Loucy (cell line): Measurements from ENCODE around the gene SLC34A3.

Experiments used
- H2AFZ ChIP-seq: fragments of 200-600 bp; sonication (generic); 2 replicates; pipeline ENCODE4 v1.6.0; 2016; ENCODE audit warnings: antibody characterized with exemption, mild to moderate bottlenecking, low read length, moderate library complexity
- H3F3A ChIP-seq: fragments of 200-600 bp; 2 replicates; pipeline ENCODE4 v1.6.0; 2016; ENCODE audit warnings: antibody characterized with exemption, low read depth, mild to moderate bottlenecking
- H3K27me3 ChIP-seq: fragments of 200-600 bp; sonication (generic); 2 replicates; pipeline ENCODE4 v1.6.1; 2014; ENCODE audit warnings: low read length, mild to moderate bottlenecking; ENCODE audit not compliant: insufficient read depth, poor library complexity, severe bottlenecking
- H3K36me3 ChIP-seq: fragments of 200-600 bp; sonication (generic); 2 replicates; pipeline ENCODE4 v1.6.1; 2016; ENCODE audit warnings: low read length; ENCODE audit not compliant: insufficient read depth
- H3K4me1 ChIP-seq: fragments of 200-600 bp; sonication (generic); 2 replicates; pipeline ENCODE4 v1.5.1; 2014; ENCODE audit warnings: low read length, mild to moderate bottlenecking; ENCODE audit not compliant: insufficient read depth, poor library complexity, severe bottlenecking
- H3K4me2 ChIP-seq: fragments of 200-600 bp; sonication (generic); 2 replicates; pipeline ENCODE4 v1.6.0; 2014; ENCODE audit warnings: antibody characterized with exemption, low read length, low read depth, mild to moderate bottlenecking; ENCODE audit not compliant: poor library complexity, severe bottlenecking
- H3K4me3 ChIP-seq: fragments of 200-600 bp; sonication (generic); 2 replicates; pipeline ENCODE4 v1.5.1; 2014; ENCODE audit warnings: low read length, mild to moderate bottlenecking, mixed read lengths; ENCODE audit not compliant: poor library complexity, severe bottlenecking
- H3K79me2 ChIP-seq: fragments of 200-600 bp; sonication (generic); 2 replicates; pipeline ENCODE4 v1.6.1; 2014; ENCODE audit warnings: low read length; ENCODE audit not compliant: insufficient read depth
- H3K9ac ChIP-seq: fragments of 200-600 bp; sonication (generic); 2 replicates; pipeline ENCODE4 v1.6.0; 2014; ENCODE audit warnings: mild to moderate bottlenecking, low read depth, low read length, moderate library complexity; ENCODE audit not compliant: poor library complexity, severe bottlenecking
- H3K9me2 ChIP-seq: fragments of 200-600 bp; sonication (generic); replicated peaks from 2 replicates; pipeline ENCODE4 v1.6.1; 2016; ENCODE audit warnings: low read depth, low read length, mixed read lengths
- H3K9me3 ChIP-seq: fragments of 200-600 bp; sonication (generic); 2 replicates; pipeline ENCODE4 v1.6.1; 2014; ENCODE audit warnings: mild to moderate bottlenecking, antibody characterized with exemption, low read length, low read depth; ENCODE audit not compliant: insufficient read depth
- H4K20me1 ChIP-seq: fragments of 200-600 bp; sonication (generic); 2 replicates; pipeline ENCODE4 v1.6.0; 2014; ENCODE audit warnings: antibody characterized with exemption, low read length, mild to moderate bottlenecking; ENCODE audit not compliant: insufficient read depth, poor library complexity, severe bottlenecking
- EZH2phosphoT487 ChIP-seq: fragments of 200-600 bp; IDR thresholded peaks from 2 replicates; pipeline ENCODE4 v1.6.1; 2018; ENCODE audit warnings: antibody characterized with exemption, mild to moderate bottlenecking, moderate library complexity, borderline replicate concordance
- TF ChIP-seq, protein P1 (sequence below): fragments of 200-600 bp; sonication (generic); conservative IDR thresholded peaks from 2 replicates; pipeline ENCODE4 v1.5.1; 2014; ENCODE audit warnings: mild to moderate bottlenecking, antibody characterized with exemption, low read length

Gene SLC34A3

DNA sequence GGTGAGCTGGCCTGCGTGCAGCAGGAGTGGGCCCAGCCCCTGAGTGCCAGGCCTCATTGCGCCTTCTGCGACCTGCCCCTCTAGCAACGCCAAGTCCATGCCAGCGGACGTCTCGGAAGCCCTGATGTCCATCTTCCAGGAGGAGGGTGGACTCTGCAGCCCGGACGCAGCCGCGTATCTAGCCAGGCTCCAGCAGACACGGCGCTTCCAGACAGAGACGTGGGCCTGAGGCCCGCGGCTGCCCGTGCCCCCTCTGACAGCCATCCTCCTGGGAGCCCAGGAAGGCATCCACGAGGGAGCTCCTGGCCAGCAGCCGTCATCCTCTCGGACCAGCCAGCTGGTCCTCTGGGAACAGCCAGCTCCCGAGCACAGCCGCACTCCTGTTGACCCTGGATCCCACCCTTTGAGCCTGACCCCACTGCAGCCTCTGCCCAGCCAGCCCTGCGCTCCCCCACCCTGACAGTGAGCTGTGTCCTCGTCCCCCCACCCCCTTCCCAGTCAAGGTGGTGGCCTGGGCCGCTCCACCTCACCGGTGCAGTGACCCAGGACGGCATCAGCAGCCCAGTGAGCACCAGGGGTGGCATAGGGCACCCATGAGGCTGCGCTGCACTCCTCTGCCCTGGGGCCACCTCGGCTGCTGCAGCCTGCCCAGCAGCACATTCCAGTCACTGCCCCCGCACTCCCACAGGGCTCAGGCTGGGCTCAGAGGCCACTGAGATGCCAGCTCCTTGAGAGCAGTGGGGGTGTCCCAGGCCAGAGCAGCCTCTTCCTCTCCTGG, 14.3 kb upstream of the SLC34A3 start:
- no peaks in the 10 kb centered on the region for H3K4me1 ChIP-seq
- no peaks in the 10 kb centered on the region for H3F3A ChIP-seq
- H3K4me2 ChIP-seq: no peak overlapping the region
- H4K20me1 ChIP-seq: no peaks in the 10 kb centered on the region
- no peaks in the 10 kb centered on the region for H3K9me3 ChIP-seq
- no peaks in the 10 kb centered on the region for H3K27me3 ChIP-seq
- no peaks in the 10 kb centered on the region for H3K9me2 ChIP-seq
- TF ChIP-seq, protein P1, sequence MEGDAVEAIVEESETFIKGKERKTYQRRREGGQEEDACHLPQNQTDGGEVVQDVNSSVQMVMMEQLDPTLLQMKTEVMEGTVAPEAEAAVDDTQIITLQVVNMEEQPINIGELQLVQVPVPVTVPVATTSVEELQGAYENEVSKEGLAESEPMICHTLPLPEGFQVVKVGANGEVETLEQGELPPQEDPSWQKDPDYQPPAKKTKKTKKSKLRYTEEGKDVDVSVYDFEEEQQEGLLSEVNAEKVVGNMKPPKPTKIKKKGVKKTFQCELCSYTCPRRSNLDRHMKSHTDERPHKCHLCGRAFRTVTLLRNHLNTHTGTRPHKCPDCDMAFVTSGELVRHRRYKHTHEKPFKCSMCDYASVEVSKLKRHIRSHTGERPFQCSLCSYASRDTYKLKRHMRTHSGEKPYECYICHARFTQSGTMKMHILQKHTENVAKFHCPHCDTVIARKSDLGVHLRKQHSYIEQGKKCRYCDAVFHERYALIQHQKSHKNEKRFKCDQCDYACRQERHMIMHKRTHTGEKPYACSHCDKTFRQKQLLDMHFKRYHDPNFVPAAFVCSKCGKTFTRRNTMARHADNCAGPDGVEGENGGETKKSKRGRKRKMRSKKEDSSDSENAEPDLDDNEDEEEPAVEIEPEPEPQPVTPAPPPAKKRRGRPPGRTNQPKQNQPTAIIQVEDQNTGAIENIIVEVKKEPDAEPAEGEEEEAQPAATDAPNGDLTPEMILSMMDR: no peak
- TF ChIP-seq EZH2phosphoT487: no peak
- H3K36me3 ChIP-seq: no peaks in the 10 kb centered on the region
- H2AFZ ChIP-seq: no peak overlapping the region
- H3K9ac ChIP-seq: no peak overlapping the region
- no peaks in the 10 kb centered on the region for H3K79me2 ChIP-seq
- H3K4me3 ChIP-seq: no peak overlapping the region

DNA sequence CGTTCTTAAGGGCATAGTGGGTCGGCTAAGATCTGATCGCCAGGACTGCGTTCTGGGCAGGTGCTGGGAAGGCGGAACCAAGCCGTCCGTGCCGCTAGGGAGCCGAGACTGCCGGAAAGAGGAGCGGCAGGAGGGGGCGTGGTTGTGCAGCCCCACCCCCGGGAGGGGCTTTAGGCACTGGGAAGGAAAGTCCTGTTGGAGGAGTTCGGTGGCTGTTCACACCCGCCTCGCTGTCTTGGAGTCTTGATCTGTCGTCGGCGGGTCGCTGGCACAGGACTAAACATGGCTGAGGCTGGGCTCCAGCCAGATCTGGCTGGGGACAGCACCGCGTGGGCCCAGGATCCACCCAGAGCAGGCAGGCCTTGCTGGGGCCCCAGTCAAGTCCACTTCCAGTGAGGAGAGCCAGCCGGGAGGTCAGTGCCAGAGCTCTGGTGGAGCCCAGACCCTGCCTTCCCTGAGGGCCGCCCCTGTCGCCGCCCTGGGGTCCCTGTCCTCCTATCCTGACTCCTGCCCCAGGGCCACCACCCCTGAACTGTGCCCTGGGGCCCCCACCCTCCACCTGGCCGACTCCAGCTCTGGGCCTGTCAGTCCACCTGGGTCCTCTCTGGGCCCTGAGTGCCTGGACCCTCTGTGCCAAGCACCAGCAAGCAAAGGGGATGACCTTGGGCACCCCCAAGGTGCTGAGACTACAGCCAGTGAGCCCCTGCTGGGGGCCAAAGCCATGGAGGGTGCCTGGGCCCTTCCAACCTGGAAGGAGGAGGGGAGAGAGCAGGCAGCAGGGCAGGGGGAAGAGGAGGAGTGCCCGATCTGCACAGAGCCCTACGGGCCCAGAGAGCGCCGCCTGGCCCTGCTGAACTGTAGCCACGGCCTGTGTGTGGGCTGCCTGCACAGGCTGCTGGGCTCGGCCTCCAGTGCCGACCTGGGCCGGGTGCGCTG, 13.2 kb upstream of the SLC34A3 start:
- Histone ChIP-seq H3K4me3 (no peak overlapping the region), H3K9ac (no peak overlapping the region), H3K79me2 (no peaks in the 10 kb centered on the region), H4K20me1 (no peaks in the 10 kb centered on the region), H3K4me1 (peaks cover 1% of the 10 kb centered on the region), H2AFZ (no peak overlapping the region), H3K9me3 (no peaks in the 10 kb centered on the region), H3F3A (no peaks in the 10 kb centered on the region), H3K27me3 (no peaks in the 10 kb centered on the region), H3K4me2 (no peak overlapping the region), H3K36me3 (no peaks in the 10 kb centered on the region), H3K9me2 (no peaks in the 10 kb centered on the region)
- TF ChIP-seq EZH2phosphoT487: no peak
- TF ChIP-seq, protein P1: no peak

DNA sequence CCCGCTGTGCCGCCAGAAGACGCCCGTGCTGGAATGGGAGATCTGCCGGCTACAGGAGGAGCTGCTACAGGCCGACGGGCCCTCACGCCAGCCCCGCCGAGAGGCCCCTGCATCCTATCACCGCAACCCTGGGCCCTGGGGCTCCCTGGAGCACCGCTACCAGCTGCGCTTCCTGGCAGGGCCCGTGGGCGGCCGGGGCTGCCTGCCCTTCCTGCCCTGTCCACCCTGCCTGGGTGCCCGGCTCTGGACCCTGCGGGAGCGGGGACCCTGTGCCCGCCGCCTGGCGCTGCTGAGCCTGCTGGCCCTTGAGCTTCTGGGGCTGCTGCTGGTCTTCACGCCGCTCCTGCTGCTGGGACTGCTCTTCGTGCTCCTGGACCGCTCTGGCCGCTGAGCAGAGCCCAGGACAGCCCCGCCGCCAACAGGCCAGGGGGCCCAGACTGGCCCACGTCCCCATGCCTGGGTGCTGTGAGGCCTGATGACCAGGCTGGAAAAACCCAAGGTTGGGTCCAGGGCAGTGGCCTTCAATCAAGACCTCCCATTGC, 12.4 kb upstream of the SLC34A3 start:
- Histone ChIP-seq H3F3A (no peaks in the 10 kb centered on the region), H3K9me3 (no peaks in the 10 kb centered on the region), H3K4me3 (no peak overlapping the region), H3K79me2 (no peaks in the 10 kb centered on the region), H3K4me1 (peaks cover 7% of the 10 kb centered on the region), H3K36me3 (no peaks in the 10 kb centered on the region), H4K20me1 (no peaks in the 10 kb centered on the region), H3K9ac (no peak overlapping the region), H2AFZ (no peak overlapping the region), H3K4me2 (no peak overlapping the region), H3K27me3 (no peaks in the 10 kb centered on the region), H3K9me2 (no peaks in the 10 kb centered on the region)
- TF ChIP-seq EZH2phosphoT487: no peak
- TF ChIP-seq, protein P1: no peak
